ENCODE results near the gene SHQ1.

DNA sequence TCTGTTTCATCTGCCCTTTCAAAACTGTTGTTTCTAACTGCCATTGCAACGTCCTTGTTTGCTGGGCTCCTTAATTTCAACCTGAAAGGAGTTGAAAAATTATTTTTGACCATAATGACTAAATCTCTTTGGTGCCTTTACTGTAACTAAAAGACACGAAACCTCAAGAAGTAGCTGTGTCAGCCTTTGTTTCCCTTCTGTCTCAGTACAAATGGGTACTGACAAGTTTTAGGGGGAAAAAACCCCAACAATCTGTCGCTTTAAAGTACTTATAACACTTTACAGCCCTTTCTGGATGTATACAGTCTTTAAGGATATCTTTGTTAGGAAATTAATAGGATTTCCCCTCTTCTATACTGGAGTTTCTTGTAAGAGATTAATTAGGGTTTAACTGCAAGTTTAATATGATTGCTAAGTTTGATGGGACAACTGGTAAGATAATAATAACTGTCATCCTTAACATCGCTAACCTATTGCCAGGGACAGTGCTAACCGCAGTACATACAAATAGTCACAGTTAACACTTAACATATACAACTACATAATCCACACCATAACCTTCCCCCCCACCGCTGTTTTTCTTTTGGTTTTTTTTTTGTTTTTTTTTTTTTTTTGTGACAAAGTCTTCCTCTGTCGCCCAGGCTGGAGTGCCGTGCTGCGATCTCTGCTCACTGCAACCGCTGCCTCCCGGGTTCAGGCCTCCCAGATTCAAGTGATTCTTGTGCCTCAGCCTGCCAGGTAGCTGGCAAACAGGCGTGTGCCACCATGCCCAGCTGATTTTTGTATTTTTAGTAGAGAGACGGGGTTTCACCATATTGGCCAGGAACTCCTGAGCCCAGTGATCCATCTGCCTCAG lies 41.3 kb upstream of the SHQ1 start:
- TF ChIP-seq, protein P1, sequence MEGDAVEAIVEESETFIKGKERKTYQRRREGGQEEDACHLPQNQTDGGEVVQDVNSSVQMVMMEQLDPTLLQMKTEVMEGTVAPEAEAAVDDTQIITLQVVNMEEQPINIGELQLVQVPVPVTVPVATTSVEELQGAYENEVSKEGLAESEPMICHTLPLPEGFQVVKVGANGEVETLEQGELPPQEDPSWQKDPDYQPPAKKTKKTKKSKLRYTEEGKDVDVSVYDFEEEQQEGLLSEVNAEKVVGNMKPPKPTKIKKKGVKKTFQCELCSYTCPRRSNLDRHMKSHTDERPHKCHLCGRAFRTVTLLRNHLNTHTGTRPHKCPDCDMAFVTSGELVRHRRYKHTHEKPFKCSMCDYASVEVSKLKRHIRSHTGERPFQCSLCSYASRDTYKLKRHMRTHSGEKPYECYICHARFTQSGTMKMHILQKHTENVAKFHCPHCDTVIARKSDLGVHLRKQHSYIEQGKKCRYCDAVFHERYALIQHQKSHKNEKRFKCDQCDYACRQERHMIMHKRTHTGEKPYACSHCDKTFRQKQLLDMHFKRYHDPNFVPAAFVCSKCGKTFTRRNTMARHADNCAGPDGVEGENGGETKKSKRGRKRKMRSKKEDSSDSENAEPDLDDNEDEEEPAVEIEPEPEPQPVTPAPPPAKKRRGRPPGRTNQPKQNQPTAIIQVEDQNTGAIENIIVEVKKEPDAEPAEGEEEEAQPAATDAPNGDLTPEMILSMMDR (IDR thresholded peaks at IDR 0.05), result no peak
- no peak for TF ChIP-seq POLR2A (IDR thresholded peaks at IDR 0.05)
